Activated CD4-positive, alpha-beta T cell treated with anti-CD3 and anti-CD28 coated beads for 36 hours (primary cell): ENCODE measurements around the gene DESI1. TPM values are rescaled to one million over a fixed set of nuclear protein-coding genes. Genes with fewer than 3 reads are reported as not detected.

Source experiments
- total RNA-seq, 2 experiments: library from RNA; stranded (reverse); gene quantifications; one replicate each; pipeline ENCODE4 v1.2.3, GENCODE V29; 2021

Gene DESI1
- total RNA-seq, 2 experiments from 2014 or later, result 56.6 to 98.1 TPM

Other genes starting within 250 kb of the DESI1 start
- 1 to 10 TPM; 1.7 to 2.2 TPM for gene TEF, start 239.1 kb downstream of the DESI1 start, total RNA-seq
- gene TOB2, start 174.2 kb downstream of the DESI1 start, total RNA-seq, result 10 to 100 TPM; 26.5 to 32.3 TPM
- 10 to 100 TPM; 54.5 to 61.1 TPM for gene PHF5A, start 152.4 kb downstream of the DESI1 start, total RNA-seq
- 100 to 1,000 TPM in 1 of 2 experiments, 10 to 100 TPM in 1; 95.4 to 106 TPM for gene ACO2, start 151.9 kb downstream of the DESI1 start, total RNA-seq
- gene POLR3H, start 76.6 kb downstream of the DESI1 start, total RNA-seq, result 10 to 100 TPM; 18.3 to 24.6 TPM
- not detected for gene CSDC2, start 60.0 kb downstream of the DESI1 start, total RNA-seq
- 10 to 100 TPM; 30.4 to 37.4 TPM for gene PMM1, start 31.2 kb downstream of the DESI1 start, total RNA-seq
- 100 to 1,000 TPM; 427 to 469 TPM for gene XRCC6, start 252 bp upstream of the DESI1 start, total RNA-seq
- gene SNU13, start 67.8 kb upstream of the DESI1 start, total RNA-seq, result 100 to 1,000 TPM; 275 to 281 TPM
- gene MEI1, start 78.5 kb upstream of the DESI1 start, total RNA-seq, result 10 to 100 TPM; 31.5 to 36.8 TPM
- gene CCDC134, start 179.6 kb upstream of the DESI1 start, total RNA-seq, result 10 to 100 TPM; 14.7 to 15.2 TPM
- gene SREBF2, start 212.1 kb upstream of the DESI1 start, total RNA-seq, result 100 to 1,000 TPM; 101 to 105 TPM